CD14-positive monocyte (primary cell): ENCODE measurements around the gene CXCR3. TPM values are rescaled to one million over a fixed set of nuclear protein-coding genes. Genes with fewer than 3 reads are reported as not detected.

ENCODE experiments used
- DNase-seq, 3 donors: peaks; one replicate each; pipeline ENCODE4 v3.0.0-alpha.2; 2011 to 2022
- H2AFZ ChIP-seq: 2 replicates; pipeline ENCODE4 v1.6.0; 2012; ENCODE audit warnings: mild to moderate bottlenecking, low read depth, low read length, inconsistent platforms; ENCODE audit not compliant: insufficient read depth, poor library complexity, severe bottlenecking
- H3K27ac ChIP-seq, 2 donors: 1 replicate in 1 of 2; 2 replicates in 1 of 2; pipeline ENCODE4 v1.5.1; 2012 to 2013; ENCODE audit warnings: low read length in 2 of 2, control low read depth in 1 of 2, inconsistent platforms in 1 of 2, low read depth in 1 of 2, mild to moderate bottlenecking in 1 of 2
- H3K27me3 ChIP-seq, 2 donors: one replicate each; pipeline versions ENCODE4 v1.6.0 to v1.6.1; 2011 to 2013; ENCODE audit warnings: low read length in 2 of 2; ENCODE audit not compliant: control insufficient read depth in 2 of 2, insufficient read depth in 2 of 2
- H3K36me3 ChIP-seq, 2 donors: replicated peaks in 1 of 2; 1 replicate in 1 of 2; 2 replicates in 1 of 2; pipeline versions ENCODE4 v1.5.1 to v1.6.1; 2012 to 2013; ENCODE audit warnings: low read length in 2 of 2, control low read depth in 1 of 2, inconsistent platforms in 1 of 2, mild to moderate bottlenecking in 1 of 2; ENCODE audit not compliant: insufficient read depth in 2 of 2, control insufficient read depth in 1 of 2
- H3K4me1 ChIP-seq, 2 donors: 1 replicate in 1 of 2; 2 replicates in 1 of 2; pipeline versions ENCODE4 v1.5.1 to v1.6.1; 2012 to 2013; ENCODE audit warnings: low read length in 2 of 2, control low read depth in 1 of 2, inconsistent platforms in 1 of 2, mild to moderate bottlenecking in 1 of 2, moderate library complexity in 1 of 2; ENCODE audit not compliant: insufficient read depth in 2 of 2, control insufficient read depth in 1 of 2
- H3K4me2 ChIP-seq: replicated peaks from 2 replicates; pipeline ENCODE3; 2012; ENCODE audit warnings: low read length, moderate library complexity, mild to moderate bottlenecking; ENCODE audit not compliant: poor library complexity, severe bottlenecking; ENCODE audit errors: extremely low read depth
- H3K4me3 ChIP-seq, 3 experiments: fragments of 200-600 bp in 1 of 3; sonication (generic) in 1 of 3; replicated peaks in 1 of 3; 1 replicate in 2 of 3; 2 replicates in 1 of 3; pipeline ENCODE4 v1.5.1; 2011 to 2013; ENCODE audit warnings: low read length in 3 of 3, mild to moderate bottlenecking in 3 of 3, control low read depth in 2 of 3, low read depth in 2 of 3, inconsistent platforms in 1 of 3, moderate library complexity in 1 of 3
- H3K79me2 ChIP-seq: 2 replicates; pipeline ENCODE4 v1.6.0; 2012; ENCODE audit warnings: mild to moderate bottlenecking, control low read depth, inconsistent platforms, low read length, moderate library complexity; ENCODE audit not compliant: insufficient read depth
- H3K9ac ChIP-seq: 2 replicates; pipeline ENCODE4 v1.6.0; 2017; ENCODE audit warnings: low read length, mild to moderate bottlenecking; ENCODE audit not compliant: insufficient read depth, poor library complexity, severe bottlenecking
- H3K9me3 ChIP-seq, 2 donors: replicated peaks in 1 of 2; 1 replicate in 1 of 2; 2 replicates in 1 of 2; pipeline versions ENCODE4 v1.5.1 to v1.6.1; 2012 to 2013; ENCODE audit warnings: low read length in 2 of 2, control low read depth in 1 of 2; ENCODE audit not compliant: control insufficient read depth in 1 of 2, insufficient read depth in 1 of 2
- H4K20me1 ChIP-seq: 2 replicates; pipeline ENCODE4 v1.6.0; 2012; ENCODE audit warnings: mild to moderate bottlenecking, low read length, control low read depth, moderate library complexity; ENCODE audit not compliant: insufficient read depth
- H3K27ac Mint-ChIP-seq, 7 donors: one replicate each; pipeline ENCODE4 v1.8.0; 2020; ENCODE audit warnings: mild to moderate bottlenecking in 7 of 7, mixed read lengths in 7 of 7, moderate library complexity in 6 of 7, inconsistent platforms in 2 of 7
- H3K27me3 Mint-ChIP-seq, 3 donors: one replicate each; pipeline ENCODE4 v1.8.0; 2021 to 2022; ENCODE audit warnings: low read depth in 3 of 3, mild to moderate bottlenecking in 3 of 3, mixed read lengths in 3 of 3, moderate library complexity in 3 of 3, inconsistent platforms in 1 of 3
- H3K36me3 Mint-ChIP-seq, 2 donors: one replicate each; pipeline ENCODE4 v1.8.0; 2020; ENCODE audit warnings: mixed read lengths in 2 of 2, inconsistent platforms in 1 of 2, mild to moderate bottlenecking in 1 of 2
- H3K4me1 Mint-ChIP-seq: one replicate; pipeline ENCODE4 v1.8.0; 2020; ENCODE audit warnings: mild to moderate bottlenecking, mixed read lengths
- H3K4me3 Mint-ChIP-seq, 2 donors: one replicate each; pipeline ENCODE4 v1.8.0; 2020; ENCODE audit warnings: mild to moderate bottlenecking in 2 of 2, mixed read lengths in 2 of 2, moderate library complexity in 1 of 2
- H3K9me3 Mint-ChIP-seq, 7 donors: one replicate each; pipeline ENCODE4 v1.8.0; 2020 to 2022; ENCODE audit warnings: mixed read lengths in 7 of 7, mild to moderate bottlenecking in 6 of 7, moderate library complexity in 6 of 7, inconsistent platforms in 2 of 7
- WGBS: methylation state at CpG from one replicate; pipeline ENCODE4 v1.1.5; 2013; ENCODE audit warnings: missing lambda C conversion rate; ENCODE audit not compliant: insufficient coverage; 5-methylcytosine and 5-hydroxymethylcytosine counted together
- intact Hi-C, 2 donors: fragments of 100-400 bp; cut with micrococcal nuclease; formaldehyde crosslinking; loops; one replicate each; pipeline versions ENCODE4 v1.15.0 to v1.15.1; 2023
- polyA plus RNA-seq, 3 donors: library from polyadenylated mRNA; depleted of rRNA in 1 of 3; unstranded in 2 of 3; stranded (reverse) in 1 of 3; fragments of 300-500 nt in 2 of 3; fragments of >200 nt in 1 of 3; fragmentation: Illumina TruSeq in 2 of 3; gene quantifications; 1 replicate in 2 of 3; 2 replicates in 1 of 3; pipeline ENCODE4 v1.2.3, GENCODE V29; 2012 to 2021
- TF ChIP-seq, protein P1 (sequence below): fragments of 200-600 bp; IDR thresholded peaks from one replicate; pipeline ENCODE4 v1.8.0; 2022; ENCODE audit warnings: antibody characterized with exemption, mild to moderate bottlenecking

The CXCR3 gene
- polyA plus RNA-seq, 3 donors, result 0.04 to 0.14 (median 0.10) TPM

DNA sequence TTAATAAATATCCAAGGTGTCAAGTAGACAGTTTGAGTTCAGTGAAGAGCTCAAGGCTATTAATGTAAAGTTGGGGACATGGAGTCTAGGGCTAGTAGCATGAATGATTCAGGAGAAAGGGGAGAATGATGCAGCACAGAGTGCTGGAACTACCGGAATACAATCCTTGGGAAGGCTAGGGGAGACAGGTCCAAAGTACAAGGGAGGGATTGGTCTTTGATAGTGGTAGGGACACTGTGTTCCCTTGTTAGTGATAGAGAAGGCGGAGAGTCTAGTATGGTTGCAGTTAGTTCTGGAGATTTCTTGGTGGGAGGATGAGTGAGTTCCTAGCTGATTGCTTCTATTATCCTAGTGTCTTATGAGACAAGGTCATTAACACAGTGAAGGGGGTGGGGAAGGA, 31.4 kb downstream of the CXCR3 start:
- no peak overlapping the region for H3K9ac ChIP-seq
- no peaks in the 10 kb centered on the region for H3K79me2 ChIP-seq
- Mint-ChIP-seq H3K4me3 (no peak overlapping the region), H3K4me1 (no peaks in the 10 kb centered on the region), H3K27me3 (peaks cover 0 to 7% (median 0%) of the 10 kb centered on the region in 3 donors), H3K9me3 (peaks cover 0 to 2% (median 0%) of the 10 kb centered on the region in 7 donors), H3K27ac (peak overlapping the region in 1 of 7 donors; percentile 76), H3K36me3 (peaks cover 2 to 3% of the 10 kb centered on the region in 2 donors)
- no peaks in the 10 kb centered on the region for H3K9me3 ChIP-seq
- intact Hi-C loops, result no loop called here
- WGBS, result 88% methylated on average over 1 of the region's 2 CpGs
- no peaks in the 10 kb centered on the region for H3K4me1 ChIP-seq
- H3K36me3 ChIP-seq, result peaks cover 0 to under 1% of the 10 kb centered on the region in 2 donors
- no peaks in the 10 kb centered on the region for H4K20me1 ChIP-seq
- no peak overlapping the region for H3K4me3 ChIP-seq
- no peak overlapping the region for H3K4me2 ChIP-seq
- no peak overlapping the region for H2AFZ ChIP-seq
- TF ChIP-seq, protein P1, sequence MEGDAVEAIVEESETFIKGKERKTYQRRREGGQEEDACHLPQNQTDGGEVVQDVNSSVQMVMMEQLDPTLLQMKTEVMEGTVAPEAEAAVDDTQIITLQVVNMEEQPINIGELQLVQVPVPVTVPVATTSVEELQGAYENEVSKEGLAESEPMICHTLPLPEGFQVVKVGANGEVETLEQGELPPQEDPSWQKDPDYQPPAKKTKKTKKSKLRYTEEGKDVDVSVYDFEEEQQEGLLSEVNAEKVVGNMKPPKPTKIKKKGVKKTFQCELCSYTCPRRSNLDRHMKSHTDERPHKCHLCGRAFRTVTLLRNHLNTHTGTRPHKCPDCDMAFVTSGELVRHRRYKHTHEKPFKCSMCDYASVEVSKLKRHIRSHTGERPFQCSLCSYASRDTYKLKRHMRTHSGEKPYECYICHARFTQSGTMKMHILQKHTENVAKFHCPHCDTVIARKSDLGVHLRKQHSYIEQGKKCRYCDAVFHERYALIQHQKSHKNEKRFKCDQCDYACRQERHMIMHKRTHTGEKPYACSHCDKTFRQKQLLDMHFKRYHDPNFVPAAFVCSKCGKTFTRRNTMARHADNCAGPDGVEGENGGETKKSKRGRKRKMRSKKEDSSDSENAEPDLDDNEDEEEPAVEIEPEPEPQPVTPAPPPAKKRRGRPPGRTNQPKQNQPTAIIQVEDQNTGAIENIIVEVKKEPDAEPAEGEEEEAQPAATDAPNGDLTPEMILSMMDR, result no peak
- no peaks in the 10 kb centered on the region for H3K27me3 ChIP-seq
- no peak for DNase-seq
- H3K27ac ChIP-seq, result no peak overlapping the region

DNA sequence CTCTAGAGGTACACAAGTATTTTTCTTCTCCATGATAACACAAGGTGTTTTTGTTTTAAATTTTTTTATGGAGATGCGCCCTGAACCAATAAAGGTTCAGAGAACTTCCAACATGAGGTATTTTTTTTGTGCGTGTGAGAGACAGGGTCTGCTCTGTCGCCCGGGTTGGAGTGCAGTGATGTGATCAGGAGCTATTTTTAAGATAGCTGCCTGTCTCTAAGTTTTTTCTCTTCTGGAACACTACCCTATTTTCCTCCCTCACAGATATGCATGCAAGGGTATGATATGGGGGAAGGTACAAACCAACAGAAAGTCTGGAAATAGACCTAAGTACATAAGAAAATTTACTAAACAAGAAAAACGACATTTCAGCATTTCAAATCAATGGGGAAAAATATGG, 37.1 kb downstream of the CXCR3 start:
- Mint-ChIP-seq H3K4me1 (no peaks in the 10 kb centered on the region), H3K27me3 (peaks cover 0 to 4% (median 0%) of the 10 kb centered on the region in 3 donors), H3K9me3 (peaks cover 0 to 5% (median 2%) of the 10 kb centered on the region in 7 donors), H3K36me3 (peaks cover 21 to 23% of the 10 kb centered on the region in 2 donors), H3K27ac (peak overlapping the region in 1 of 7 donors; percentile 42), H3K4me3 (no peak overlapping the region)
- no peaks in the 10 kb centered on the region for H3K9me3 ChIP-seq
- intact Hi-C loops, result no loop called here
- no peak overlapping the region for H3K4me2 ChIP-seq
- no peaks in the 10 kb centered on the region for H3K27me3 ChIP-seq
- no peak for DNase-seq
- WGBS, result no CpG with 5 or more reads among the region's 5 CpGs
- H2AFZ ChIP-seq, result no peak overlapping the region
- H4K20me1 ChIP-seq, result peaks cover 21% of the 10 kb centered on the region
- H3K4me1 ChIP-seq, result no peaks in the 10 kb centered on the region
- TF ChIP-seq, protein P1, result no peak
- H3K79me2 ChIP-seq, result no peaks in the 10 kb centered on the region
- H3K4me3 ChIP-seq, result no peak overlapping the region
- H3K36me3 ChIP-seq, result peaks cover 3 to 21% of the 10 kb centered on the region in 2 donors
- H3K9ac ChIP-seq, result no peak overlapping the region
- H3K27ac ChIP-seq, result no peak overlapping the region
